SKM-1 treated with dmso at 0.1 percent for 144 hours (cell line): ENCODE data around the gene CALML3.

Experiments
- DNase-seq: peaks from one replicate; lab custom pipeline; 2025; ENCODE audit not compliant: unreplicated experiment; lab: John Stamatoyannopoulos, UW

The CALML3 gene

DNA sequence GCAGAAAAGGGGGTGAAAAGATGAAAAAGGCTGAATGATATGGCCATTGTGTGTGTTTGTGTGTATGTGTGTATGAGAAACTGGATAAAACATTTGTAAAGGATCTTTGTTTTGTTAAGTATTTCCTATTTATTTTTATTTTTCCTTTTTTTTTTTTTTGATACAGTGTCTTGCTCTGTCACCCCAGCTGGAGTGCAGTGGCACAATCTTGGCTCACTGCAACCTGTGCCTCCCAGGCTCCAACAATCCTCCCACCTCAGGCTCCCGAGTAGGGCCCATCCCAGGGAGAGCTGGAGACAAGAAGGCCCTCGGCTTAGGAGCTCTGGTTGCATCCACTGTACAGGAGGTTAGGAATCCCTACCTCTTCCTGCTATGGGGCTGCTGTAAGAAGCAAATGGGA is 18.5 kb upstream of the CALML3 start:
- DNase-seq, result no peak

DNA sequence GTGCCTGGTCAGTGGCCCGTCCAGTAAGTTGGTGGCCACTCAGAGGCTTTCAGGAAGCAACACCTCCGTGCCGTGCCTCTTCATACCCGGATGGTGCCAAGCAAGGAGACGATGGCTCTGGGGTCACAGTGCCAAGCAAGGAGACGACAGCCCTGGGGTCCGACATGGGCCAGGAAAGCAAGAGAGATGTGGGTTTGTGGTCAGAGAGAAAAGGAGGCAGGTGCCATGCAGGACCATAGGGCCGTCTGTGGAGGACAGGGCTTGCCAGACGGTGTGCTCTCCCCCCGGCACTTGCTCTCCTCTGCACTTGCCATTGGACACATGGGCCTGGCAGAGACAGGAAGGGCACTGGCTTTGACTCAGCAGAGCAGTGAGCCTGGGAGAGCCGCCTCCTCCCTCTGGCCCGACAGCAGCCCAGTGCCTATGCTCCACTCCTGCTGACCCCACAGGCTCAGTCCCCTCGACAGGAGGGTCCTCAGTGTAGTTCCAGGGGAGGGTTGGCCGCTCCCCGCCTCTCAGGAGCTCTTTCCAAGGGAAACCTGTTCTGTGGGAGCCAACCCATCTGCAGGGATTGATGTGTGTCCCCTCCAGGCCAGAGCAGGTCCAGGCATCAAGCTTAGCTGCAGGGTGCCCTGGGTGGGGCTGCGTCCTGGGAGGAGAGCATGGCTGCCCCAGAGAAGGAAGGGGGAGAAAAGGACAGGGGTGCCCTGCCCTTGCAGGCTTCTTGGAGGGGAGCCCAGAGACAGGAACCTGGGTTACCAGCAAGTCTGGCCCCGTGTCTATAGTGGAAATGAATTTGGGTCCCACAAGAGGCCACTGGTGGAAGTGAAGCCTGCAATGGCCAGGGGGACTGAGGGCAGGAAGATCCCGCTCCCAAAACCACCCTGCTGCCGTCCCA is 17.8 kb upstream of the CALML3 start:
- no peak for DNase-seq

DNA sequence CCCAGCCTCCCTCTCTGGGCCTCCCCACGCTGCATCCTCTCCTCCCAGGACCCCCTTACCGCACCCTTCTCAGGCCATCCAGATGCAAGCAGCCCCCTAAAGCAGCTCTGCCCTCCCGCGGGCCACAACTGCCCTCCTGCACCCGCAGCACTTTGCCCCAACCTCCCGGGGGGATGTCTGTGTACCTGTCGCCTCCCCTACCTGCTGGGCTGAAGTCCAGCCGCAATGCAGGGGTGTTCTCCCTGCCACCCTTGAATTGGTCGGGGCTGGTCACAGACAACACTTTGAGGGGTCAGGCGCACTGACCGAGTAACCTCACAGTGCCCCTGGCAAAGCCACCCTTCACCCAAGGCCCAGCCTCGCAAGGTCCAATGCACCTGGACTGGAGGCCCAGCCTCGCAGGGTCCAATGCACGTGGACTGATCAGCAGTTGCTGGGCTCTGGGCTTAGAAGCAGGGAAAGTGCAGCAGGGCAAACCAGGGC is 17.1 kb upstream of the CALML3 start:
- DNase-seq, result no peak

DNA sequence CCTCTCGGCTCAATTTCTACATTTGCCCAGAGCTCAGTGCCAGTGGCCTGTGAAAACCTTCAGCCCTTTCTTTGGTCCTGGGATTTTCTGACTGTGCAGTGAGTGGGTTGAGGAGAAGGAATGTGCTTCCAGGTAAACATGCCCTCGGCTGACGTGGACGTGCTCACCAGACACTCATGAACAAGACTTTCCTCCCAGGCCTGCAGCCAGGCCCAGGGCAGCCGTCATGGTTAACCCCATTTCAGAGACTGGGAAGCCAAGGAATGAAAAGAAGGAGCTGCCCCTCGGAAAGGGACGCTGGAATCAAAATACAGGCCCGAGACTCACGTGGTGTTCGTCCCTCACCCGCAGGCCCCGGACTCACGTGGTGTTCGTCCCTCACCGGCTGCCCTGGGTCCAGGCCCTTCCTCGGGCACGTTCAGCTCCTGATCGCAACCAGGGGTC is 16.6 kb upstream of the CALML3 start:
- no peak for DNase-seq

DNA sequence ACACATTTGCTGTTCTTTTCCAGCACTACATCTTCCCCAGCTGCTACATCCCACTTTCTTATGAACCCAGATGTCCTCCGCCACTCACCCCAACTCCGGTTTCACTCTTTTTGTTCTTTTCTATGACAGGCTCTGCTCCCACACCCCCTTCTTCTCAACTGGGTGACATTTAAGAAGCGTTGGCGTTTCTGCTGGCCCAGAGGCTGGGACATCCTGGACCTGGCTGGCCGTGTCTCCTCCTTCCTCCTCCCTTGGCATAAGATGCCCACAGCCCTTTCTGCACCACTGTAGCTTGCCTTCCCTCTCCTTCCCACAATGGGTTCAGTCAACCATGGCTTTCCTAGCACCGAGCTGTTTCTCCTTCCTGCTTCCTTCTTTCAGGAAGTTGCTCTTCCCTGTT is 16.0 kb upstream of the CALML3 start:
- DNase-seq, result no peak

DNA sequence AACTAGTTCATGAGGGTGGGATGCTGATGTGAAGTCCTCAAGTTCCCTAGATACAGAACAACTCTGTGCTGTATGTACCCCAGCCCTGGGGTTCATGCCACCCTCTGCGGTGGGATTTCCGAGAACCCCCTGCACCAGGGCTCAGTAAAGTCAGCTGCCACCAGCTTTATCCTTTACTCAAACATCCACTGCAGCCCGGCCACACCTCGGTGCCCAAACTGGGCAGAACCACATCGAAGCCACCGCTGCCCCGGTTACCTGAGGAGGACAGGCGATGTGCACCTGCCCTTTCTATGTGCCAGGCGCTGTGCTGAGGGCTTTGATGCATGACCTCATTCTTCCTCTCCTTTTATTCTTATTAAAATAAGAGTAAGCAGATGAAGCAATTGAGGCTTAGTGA is 15.5 kb upstream of the CALML3 start:
- no peak for DNase-seq

DNA sequence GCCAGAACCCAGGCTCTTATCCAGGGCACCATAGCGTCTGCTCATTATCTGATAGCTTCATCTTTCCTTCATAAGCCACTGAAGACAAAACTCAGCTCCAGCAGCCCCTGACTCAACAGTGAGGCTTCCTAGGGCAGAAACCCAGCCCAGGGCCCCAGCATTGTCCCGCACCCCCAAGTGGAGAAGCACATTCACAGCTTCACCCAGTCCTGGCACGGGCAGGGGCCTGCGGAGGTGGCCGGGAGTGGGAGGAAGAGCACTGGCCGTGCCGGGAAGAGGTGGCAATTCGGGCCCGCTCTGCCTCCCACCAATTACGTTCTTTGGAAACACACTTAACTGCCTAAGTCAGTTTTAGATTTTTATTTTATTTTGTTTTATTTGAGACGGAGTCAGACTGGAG is 15.1 kb upstream of the CALML3 start:
- DNase-seq, result no peak

DNA sequence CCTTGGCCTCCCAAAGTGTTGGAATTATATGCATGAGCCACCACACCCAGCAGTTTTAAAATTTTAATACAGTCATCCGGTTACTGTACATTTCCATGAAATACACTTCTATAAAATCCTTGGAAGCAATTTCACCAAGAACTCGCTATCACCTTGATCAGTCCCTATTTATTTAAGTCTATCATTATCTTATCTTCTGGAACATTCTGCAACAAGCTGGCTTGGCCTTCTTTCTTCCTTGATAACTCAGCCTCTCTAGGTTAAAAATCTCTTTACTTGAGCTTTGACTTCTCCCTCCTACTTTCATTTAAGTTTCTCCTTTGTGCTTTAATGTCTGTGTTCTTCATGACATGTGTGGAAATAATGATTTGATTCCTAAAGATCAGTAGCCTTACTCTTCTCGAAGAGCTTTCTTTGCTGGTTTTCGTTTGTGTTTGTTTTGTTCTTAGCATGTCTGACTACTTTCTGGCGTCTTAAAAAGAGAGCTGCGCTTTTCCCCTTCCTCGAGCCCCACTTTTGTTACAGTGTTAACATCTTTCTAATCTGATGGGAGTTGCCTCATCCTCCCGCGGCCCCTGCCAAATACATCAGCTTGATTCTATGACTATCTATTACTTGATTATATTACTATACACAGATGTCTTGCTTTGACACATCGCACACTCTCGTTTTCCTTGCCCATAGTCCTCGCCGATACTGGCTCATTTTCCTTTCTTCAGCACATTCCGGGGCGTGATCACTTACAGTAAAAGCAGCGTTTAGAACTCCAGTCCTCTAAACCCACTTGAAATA is 14.3 kb upstream of the CALML3 start:
- no peak for DNase-seq

DNA sequence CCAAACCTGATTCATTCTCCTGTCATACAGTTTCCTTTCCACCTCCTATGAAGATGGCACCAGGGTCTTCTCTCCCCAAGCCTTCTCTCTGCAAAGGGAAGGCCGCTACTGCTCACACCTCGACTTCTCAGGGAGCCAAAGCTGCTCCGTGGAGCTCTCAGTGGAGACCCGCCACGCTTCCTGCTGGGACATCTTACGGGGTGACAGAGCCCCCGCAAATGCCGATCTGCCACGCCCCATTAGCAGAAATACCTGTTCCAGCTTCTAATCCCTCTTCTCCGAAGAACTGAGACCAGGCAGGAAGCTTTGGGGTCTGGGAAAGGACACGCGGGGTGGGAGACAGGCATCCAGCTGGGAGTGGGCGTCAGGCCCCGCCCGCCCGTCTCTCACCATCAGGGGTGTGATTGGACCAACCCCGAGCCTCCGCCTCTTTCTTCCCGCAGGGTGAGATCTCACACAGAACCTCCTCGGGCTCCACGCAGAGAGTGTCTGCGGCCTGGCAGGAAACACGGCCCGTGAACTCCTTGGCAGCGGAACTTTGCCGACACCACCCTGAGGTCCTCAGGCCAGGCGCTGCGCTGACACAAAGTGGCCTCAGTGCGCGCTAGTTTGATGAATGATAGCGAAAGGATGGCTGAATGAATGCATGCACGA is 13.4 kb upstream of the CALML3 start:
- DNase-seq, result no peak

DNA sequence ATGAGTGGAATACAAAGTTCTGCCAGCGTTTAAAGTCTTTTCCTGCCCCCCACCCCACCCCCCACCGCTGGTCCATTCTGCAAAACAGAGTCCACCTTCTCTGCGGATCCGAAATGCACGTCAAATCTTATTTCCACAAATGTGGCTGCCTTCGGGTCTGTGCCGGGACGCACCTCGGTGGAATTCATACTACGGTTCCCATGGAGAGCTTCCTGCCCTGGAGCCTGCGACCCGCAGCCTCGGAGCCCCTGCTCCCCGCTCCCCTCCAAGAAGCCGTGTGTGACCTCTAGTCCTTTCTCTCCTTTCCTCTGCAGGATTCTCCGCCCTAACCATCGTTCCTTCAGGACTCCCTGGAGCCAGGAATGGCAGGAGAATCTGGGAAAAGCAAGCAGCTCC is 12.9 kb upstream of the CALML3 start:
- DNase-seq, result no peak

DNA sequence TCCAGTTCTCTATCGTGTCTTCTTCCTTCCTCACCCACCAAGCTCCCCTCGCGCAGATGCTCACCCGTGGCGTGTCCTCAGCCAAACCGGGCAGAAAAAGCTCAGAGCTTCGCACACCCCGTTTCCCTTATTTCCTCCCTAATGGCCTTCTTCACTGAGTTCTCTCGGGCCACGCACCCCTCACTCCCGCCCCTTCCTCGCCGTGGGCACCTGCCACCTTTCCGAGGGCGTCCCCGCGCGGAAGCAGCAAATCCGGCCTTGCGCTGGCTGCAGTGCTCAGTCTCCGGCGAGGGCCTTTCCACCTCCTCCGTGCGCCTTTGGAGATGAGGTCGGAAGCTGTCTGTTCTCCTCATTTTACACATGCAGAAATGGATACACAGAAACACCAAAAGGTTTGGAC is 12.4 kb upstream of the CALML3 start:
- no peak for DNase-seq

DNA sequence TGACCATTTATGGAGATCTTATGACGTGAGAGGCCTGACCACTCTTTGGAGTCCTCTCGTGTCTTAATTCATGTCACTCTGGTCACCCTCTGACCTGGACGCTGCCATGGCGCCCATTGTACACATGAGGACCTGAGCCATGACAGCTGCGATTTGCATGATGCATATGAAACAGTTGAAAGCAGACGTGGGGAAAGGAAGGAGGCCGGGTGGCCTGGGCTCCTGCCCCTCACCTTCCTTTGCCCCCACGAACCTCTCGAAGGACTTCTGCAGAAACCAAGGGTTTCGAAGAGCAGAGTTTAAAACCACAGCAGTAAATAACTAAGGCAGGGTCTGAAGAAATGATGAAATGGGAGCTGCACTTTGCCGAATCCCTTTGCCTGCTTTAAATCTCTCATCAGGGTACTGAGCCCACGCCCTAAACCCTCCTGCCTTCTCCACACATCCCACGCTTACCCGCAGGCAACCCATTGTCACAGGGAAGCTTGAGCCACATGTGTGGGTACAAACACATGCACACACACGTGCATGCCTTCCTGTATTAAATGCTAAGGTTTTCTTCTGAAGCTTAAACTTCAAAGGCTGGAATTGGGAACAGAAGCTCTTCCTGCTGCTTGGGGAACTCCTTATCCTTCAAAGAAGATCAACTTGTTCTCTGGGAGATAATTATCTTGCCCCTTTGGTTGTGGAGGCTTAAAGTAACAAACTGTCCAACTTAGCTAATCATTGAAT is 11.7 kb upstream of the CALML3 start:
- DNase-seq, result no peak

DNA sequence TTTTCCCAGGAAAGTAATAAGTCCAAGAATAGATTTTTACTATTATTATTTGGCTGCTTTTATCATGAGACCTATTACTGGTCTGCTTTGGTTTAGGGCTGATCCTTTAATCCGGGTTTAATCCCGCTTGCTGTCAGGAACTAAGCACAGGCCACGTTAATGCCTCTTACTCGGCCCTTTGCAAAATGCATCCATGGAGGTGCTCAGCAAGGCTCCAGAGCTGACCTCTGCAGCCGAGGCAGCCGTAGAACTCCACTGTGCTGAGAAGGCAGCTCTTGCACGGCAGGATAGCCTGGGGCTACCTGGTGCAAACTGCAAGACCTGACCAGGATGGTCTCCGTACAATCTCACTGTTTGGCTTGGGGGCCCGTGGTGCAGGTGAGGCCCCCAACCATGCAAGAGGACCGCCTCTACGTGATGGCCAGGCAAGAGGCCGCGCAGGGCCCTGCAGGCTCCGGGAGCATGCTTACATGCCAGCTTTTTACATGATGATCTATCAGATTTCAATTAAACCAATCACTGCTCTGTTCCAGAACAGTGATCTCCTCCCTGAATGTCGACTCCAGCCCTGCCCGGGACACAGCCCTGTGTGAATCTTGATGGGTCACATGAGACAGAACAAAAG is 10.4 kb upstream of the CALML3 start:
- no peak for DNase-seq

DNA sequence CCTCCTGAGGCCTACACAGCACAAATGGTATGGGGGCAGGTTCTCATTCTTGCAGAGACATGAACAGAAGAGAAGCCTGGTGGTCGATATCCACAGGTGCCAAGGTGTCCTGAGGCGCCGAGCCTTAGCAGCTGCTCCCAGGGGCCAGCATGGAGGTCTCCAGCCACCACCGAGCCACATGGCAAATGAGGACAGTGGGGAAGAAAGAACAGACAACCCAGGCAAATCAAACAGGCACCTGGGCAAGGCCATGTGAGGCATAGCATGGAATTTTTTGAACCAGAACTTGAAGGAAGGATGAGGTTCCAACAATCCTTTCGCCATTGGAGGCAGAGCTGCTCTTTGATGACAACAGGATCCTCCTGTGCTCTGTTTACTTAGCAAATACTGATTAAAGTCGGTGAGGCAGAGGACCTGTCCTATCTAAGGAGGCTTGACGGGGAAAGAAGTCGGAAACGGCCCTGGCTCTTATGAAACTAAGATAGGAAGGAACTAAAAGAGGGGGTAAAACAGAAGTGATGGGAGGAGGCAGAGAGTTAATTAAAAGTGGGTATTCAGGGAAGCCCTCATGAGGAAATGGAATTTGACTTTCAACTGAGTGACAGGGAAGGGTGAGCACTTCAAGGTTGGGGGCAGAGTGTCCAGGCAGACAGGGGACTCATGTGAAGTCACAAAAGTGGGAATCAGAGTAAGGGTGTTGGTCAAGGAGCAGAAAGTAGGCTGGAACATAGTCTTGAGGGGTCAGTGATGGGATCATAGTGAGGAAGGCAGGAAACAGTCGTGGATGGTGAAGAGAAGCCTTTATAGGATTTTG is 8.6 kb upstream of the CALML3 start:
- DNase-seq, result no peak

DNA sequence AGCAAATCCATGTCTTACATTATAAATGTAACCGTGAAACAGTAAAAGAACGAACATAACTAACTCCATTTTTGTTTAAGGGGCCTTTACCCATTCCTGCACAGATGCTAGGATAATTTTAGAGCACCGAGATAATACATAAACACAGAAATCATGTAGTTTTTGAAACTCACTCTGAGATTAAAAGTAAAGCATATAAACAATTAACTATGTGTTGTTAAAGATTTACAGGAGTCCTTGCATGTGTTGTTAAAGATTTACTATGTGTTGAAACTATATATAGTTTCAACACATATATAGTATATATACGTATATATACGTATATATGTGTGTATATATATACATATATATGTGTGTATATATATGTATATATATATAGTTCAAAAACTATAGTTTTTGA is 7.2 kb upstream of the CALML3 start:
- no peak for DNase-seq

DNA sequence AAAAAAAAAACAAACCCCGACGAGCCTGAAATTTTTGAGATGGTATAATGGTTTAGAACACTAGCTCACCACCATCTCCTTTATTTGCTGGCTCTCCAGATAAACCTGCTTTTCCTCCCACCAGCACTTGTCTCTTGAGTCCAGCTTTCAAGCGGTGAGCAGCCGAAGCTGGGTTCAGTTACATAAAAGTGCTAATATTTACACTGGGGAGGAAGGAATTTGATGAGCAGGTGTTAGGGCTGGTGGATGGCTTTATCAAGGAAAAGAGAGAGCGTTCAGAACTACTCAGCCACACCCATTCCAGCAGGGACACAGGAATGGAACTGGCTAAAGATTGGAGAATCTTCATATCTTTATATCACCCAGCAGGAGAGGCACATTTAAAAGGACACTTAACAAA is 6.6 kb upstream of the CALML3 start:
- DNase-seq, result no peak

DNA sequence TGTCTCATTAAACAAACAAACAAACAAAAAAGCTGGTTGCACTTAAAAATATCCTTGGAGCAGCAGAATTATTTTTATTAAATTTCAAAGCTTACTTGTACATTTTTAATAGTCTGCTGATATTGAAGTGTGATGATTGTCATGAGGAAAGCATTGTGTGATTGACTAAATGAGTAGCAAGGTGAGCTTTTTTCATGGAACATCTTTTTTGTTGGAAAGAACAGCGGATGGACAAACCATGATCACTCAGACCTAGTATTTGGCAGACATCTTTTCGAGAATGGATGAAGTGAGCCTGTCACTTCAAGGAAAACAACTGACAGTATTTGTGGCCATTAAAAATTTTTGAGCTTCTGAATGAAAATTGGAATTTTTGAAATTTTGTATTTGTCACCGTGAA is 5.7 kb upstream of the CALML3 start:
- no peak for DNase-seq

DNA sequence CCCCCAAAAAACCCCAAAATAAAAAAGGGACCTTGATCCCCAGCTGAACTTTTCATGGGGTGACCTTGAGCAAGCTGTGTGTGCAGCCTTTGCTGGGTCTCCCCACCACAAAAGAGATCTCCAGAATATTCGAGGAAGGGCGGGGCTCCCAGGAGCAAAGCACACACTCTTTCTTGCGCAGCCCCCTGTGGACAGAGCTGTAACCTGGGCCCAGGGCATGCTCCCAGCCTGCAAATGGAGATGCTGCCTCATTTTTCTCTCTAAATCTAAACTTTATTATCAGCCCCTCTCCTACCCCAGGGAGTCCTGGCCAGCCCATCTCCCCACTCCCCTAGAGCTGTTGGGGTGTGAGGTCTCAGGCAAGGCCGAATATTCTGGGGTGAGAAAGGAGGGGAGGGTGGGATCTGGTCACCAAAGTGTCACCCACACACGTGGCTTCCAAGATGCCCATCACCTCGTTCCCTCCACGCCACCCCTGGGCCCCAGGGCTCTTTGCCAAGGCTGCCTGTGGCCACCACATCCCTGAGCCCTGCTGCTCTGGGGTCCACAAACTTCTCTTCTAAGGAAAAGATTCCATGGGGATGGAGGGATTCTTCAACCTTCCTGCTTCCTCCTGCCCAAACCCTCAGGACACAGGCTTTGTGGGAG is 1.7 kb upstream of the CALML3 start:
- DNase-seq, result no peak
